ENCODE data around the gene TBC1D9. TPM values are rescaled to one million over a fixed set of nuclear protein-coding genes. Genes with fewer than 3 reads are reported as not detected.

TBC1D9 gene
- polyA plus RNA-seq, 1 of the 3 experiments (the other 2 are of a cell fraction) = 13.5 TPM

- Histone ChIP-seq H3K4me1 (ENCODE audit: control insufficient read depth in 1 of 2, insufficient read depth in 2 of 2, low read depth in 1 of 2, low read length in 1 of 2) (peaks cover 18 to 23% of the 10 kb centered on the region in 2 experiments), H3K27me3 (ENCODE audit: insufficient read depth) (no peaks in the 10 kb centered on the region), H2AFZ (ENCODE audit: low read depth) (no peak overlapping the region), H3K4me3 (ENCODE audit: low read depth in 2 of 2, low read length in 1 of 2) (no peak overlapping the region), H4K20me1 (ENCODE audit: insufficient read depth) (no peaks in the 10 kb centered on the region), H3K9me3 (peaks cover 11% of the 10 kb centered on the region; the same call in 1 of the 2 replicates), H3K27ac (ENCODE audit: low read depth in 2 of 2, low read length in 1 of 2) (peak overlapping the region in 1 of 2 experiments; percentile 83; a peak in 2 of 4 replicates), H3K36me3 (replicated peaks in 1 of 2; ENCODE audit: control insufficient read depth in 1 of 2, insufficient read depth in 2 of 2, low read length in 1 of 2) (peaks cover 0 to 10% of the 10 kb centered on the region in 2 experiments), H3K9me2 (no peaks in the 10 kb centered on the region), H3F3A (replicated peaks; ENCODE audit: insufficient read depth) (peaks cover 15% of the 10 kb centered on the region), H3K4me2 (no peak overlapping the region), H3K79me2 (ENCODE audit: insufficient read depth) (peaks cover 80% of the 10 kb centered on the region), H3K9ac (no peak overlapping the region)
- POLR2A ChIA-PET = no interaction called here
- WGBS (ENCODE audit: low lambda C conversion rate) = 91% methylated on average over 3 of the region's 3 CpGs
- TF ChIP-seq EZH2phosphoT487 (IDR thresholded peaks at IDR 0.05; ENCODE audit: borderline replicate concordance, low read depth) (no peak), RFX5 (IDR thresholded peaks at IDR 0.05; ENCODE audit: low read length) (no peak), REST (IDR thresholded peaks at IDR 0.05; ENCODE audit: low read depth, low read length) (no peak), FOXJ3 (CRISPR knock-in tag; IDR thresholded peaks at IDR 0.05) (no peak), SIN3A (IDR thresholded peaks at IDR 0.05; ENCODE audit: borderline replicate concordance, low read depth, low read length) (no peak), ZBTB33 (IDR thresholded peaks at IDR 0.05; ENCODE audit: borderline replicate concordance, low read depth) (no peak), MXI1 (IDR thresholded peaks at IDR 0.05; ENCODE audit: low read depth, low read length) (no peak), FOSL2 (IDR thresholded peaks at IDR 0.05; ENCODE audit: borderline replicate concordance, low read depth) (no peak), USF2 (IDR thresholded peaks at IDR 0.05; ENCODE audit: borderline replicate concordance, low read depth, low read length) (no peak), FOXM1 (IDR thresholded peaks at IDR 0.05; ENCODE audit: low read depth) (no peak), CTCF (IDR thresholded peaks at IDR 0.05) (no peak), RAD21 (IDR thresholded peaks at IDR 0.05; ENCODE audit: low read length) (no peak), ELF1 (IDR thresholded peaks at IDR 0.05) (no peak), PBX3 (IDR thresholded peaks at IDR 0.05) (no peak)
- CTCF ChIA-PET = interaction anchor here (0.9 to 2.0 kb wide), 2 partner anchors 10 to 12 kb away, joined by 3 to 11 read pairs; partner anchors contain the start of gene TBC1D9
- no peak for DNase-seq
Measured at GRCh38 chr4:140744421-140744820, 11.8 kb downstream of the TBC1D9 start.

Data from SK-N-SH (cell line).